Mesenchymal stem cell (in vitro differentiated cells and primary cell): ENCODE results near the gene NFE2L2.

Experiments
- DNase-seq: peaks from one replicate; pipeline ENCODE4 v3.0.0-alpha.2; 2013
- H2AFZ ChIP-seq: one replicate; pipeline ENCODE4 v1.6.1; 2013; ENCODE audit warnings: low read depth, mild to moderate bottlenecking, control low read depth, inconsistent platforms, low read length, moderate library complexity
- H2AK5ac ChIP-seq: 2 replicates; pipeline ENCODE4 v1.6.1; 2013; ENCODE audit warnings: low read length, moderate library complexity, mild to moderate bottlenecking, inconsistent platforms; ENCODE audit not compliant: severe bottlenecking
- H2BK120ac ChIP-seq: one replicate; pipeline ENCODE4 v1.6.1; 2013; ENCODE audit warnings: low read depth, mild to moderate bottlenecking, inconsistent platforms, low read length, moderate library complexity
- H2BK12ac ChIP-seq, 2 experiments: one replicate each; pipeline ENCODE4 v1.6.1; 2013; ENCODE audit warnings: inconsistent platforms in 2 of 2, low read length in 2 of 2, mild to moderate bottlenecking in 2 of 2, moderate library complexity in 2 of 2, control low read depth in 1 of 2
- H2BK15ac ChIP-seq: one replicate; pipeline ENCODE4 v1.6.1; 2013; ENCODE audit warnings: mild to moderate bottlenecking, low read depth, inconsistent platforms; ENCODE audit not compliant: poor library complexity, severe bottlenecking
- H2BK5ac ChIP-seq: 2 replicates; pipeline ENCODE4 v1.6.1; 2013; ENCODE audit warnings: low read depth, mild to moderate bottlenecking, low read length, control low read depth, inconsistent platforms; ENCODE audit not compliant: poor library complexity, severe bottlenecking
- H3K14ac ChIP-seq, 2 experiments: one replicate each; pipeline ENCODE4 v1.6.1; 2013; ENCODE audit warnings: inconsistent platforms in 2 of 2, low read length in 2 of 2, control low read depth in 1 of 2, mild to moderate bottlenecking in 1 of 2, moderate library complexity in 1 of 2
- H3K18ac ChIP-seq, 2 experiments: one replicate each; pipeline ENCODE4 v1.6.1; 2013; ENCODE audit warnings: inconsistent platforms in 2 of 2, low read length in 2 of 2, control low read depth in 1 of 2, low read depth in 1 of 2, mild to moderate bottlenecking in 1 of 2
- H3K23ac ChIP-seq, 2 experiments: one replicate each; pipeline ENCODE4 v1.6.1; 2013; ENCODE audit warnings: inconsistent platforms in 2 of 2, low read length in 2 of 2, mild to moderate bottlenecking in 2 of 2, moderate library complexity in 2 of 2, control low read depth in 1 of 2
- H3K27ac ChIP-seq: 2 replicates; pipeline ENCODE4 v1.5.1; 2013; ENCODE audit warnings: mild to moderate bottlenecking, moderate library complexity, low read length, control low read depth, inconsistent platforms; ENCODE audit not compliant: poor library complexity, severe bottlenecking
- H3K27me3 ChIP-seq, 2 experiments: 2 replicates each; pipeline versions ENCODE4 v1.6.1 to v1.7.0; 2013; ENCODE audit warnings: low read length in 2 of 2, mild to moderate bottlenecking in 2 of 2, moderate library complexity in 2 of 2, control low read depth in 1 of 2, inconsistent platforms in 1 of 2; ENCODE audit not compliant: control insufficient read depth in 1 of 2, insufficient read depth in 1 of 2
- H3K36me3 ChIP-seq, 2 experiments: 2 replicates each; pipeline versions ENCODE4 v1.6.1 to v1.7.0; 2013; ENCODE audit warnings: low read length in 2 of 2, control low read depth in 1 of 2, inconsistent platforms in 1 of 2, low read depth in 1 of 2, mild to moderate bottlenecking in 1 of 2; ENCODE audit not compliant: insufficient read depth in 2 of 2, control insufficient read depth in 1 of 2
- H3K4ac ChIP-seq, 2 experiments: one replicate each; pipeline ENCODE4 v1.6.1; 2013; ENCODE audit warnings: inconsistent platforms in 2 of 2, low read length in 2 of 2, mild to moderate bottlenecking in 2 of 2, moderate library complexity in 2 of 2, control low read depth in 1 of 2, low read depth in 1 of 2
- H3K4me1 ChIP-seq: 2 replicates; pipeline ENCODE4 v1.6.1; 2013; ENCODE audit warnings: low read depth, low read length, control low read depth; ENCODE audit not compliant: control insufficient read depth, insufficient read depth
- H3K4me2 ChIP-seq: 2 replicates; pipeline ENCODE4 v1.6.1; 2013; ENCODE audit warnings: low read length, mild to moderate bottlenecking, inconsistent platforms; ENCODE audit not compliant: poor library complexity, severe bottlenecking
- H3K4me3 ChIP-seq, 2 experiments: 2 replicates each; pipeline versions ENCODE4 v1.5.1 to v1.7.0; 2013; ENCODE audit warnings: low read length in 2 of 2, mild to moderate bottlenecking in 2 of 2, control low read depth in 1 of 2, low read depth in 1 of 2; ENCODE audit not compliant: insufficient read depth in 1 of 2
- H3K79me1 ChIP-seq: replicated peaks from 2 replicates; pipeline ENCODE4 v1.6.1; 2013; ENCODE audit warnings: mild to moderate bottlenecking, control low read depth, low read length, inconsistent platforms; ENCODE audit not compliant: poor library complexity, severe bottlenecking
- H3K9ac ChIP-seq: 2 replicates; pipeline ENCODE4 v1.7.0; 2013; ENCODE audit warnings: mild to moderate bottlenecking, low read length, moderate library complexity
- H3K9me3 ChIP-seq: 2 replicates; pipeline ENCODE4 v1.7.0; 2013; ENCODE audit warnings: mild to moderate bottlenecking, low read length; ENCODE audit not compliant: control insufficient read depth
- H4K8ac ChIP-seq: one replicate; pipeline ENCODE4 v1.6.1; 2013; ENCODE audit warnings: inconsistent platforms, mild to moderate bottlenecking, low read length, moderate library complexity
- H4K91ac ChIP-seq: one replicate; pipeline ENCODE4 v1.6.1; 2013; ENCODE audit warnings: mild to moderate bottlenecking, low read length, inconsistent platforms
- WGBS: methylation state at CpG from one replicate; pipeline ENCODE4 v1.1.7; 2013; ENCODE audit warnings: mixed read lengths; 5-methylcytosine and 5-hydroxymethylcytosine counted together

Gene NFE2L2

DNA sequence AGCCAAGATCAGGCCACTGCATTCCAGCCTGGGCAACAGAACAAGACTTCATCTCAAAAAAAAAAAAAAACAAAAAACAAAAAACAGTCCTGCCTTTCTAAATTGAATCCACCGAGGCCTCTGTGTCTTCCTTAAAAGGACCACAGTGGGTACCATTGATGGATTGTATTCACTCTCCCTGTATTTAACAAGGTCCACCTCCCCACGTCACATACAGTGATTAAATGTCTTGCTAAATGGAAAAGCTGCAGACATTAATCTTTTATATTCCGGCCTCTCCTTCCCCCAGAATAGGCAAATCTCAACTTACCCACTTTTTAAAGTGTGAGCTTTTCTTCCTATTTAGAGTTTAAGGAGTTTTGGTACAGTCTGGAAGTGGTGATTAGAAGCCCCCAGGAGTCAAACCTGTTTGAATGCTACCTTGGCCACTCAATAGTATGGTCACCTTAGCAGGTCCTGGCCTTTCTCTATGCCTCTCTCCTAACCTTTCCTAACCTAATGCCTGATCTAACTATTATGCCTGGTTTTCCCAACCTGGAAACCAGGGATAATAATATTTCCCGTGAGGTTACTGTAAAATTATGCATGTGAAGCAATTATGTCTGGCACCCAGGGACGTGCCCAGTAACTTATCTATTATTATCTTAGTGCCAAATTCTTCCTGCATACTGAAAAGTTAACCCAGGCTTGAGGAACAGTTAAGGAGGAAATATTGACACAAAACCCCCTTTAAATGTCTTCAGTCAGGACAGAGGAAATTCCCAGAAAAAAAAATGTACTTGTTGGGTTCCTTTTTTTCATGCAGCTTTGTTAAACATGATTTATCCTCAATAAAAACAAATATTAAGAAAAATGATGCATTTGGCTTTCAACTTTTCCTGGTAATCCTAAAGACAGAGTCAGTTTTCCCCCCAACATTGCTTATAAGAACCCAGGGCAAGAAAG lies 3.1 kb downstream of the NFE2L2 start:
- Histone ChIP-seq H2BK120ac (no peak overlapping the region), H2BK15ac (no peak overlapping the region), H2BK5ac (no peak overlapping the region), H3K23ac (no peak overlapping the region), H2AK5ac (no peak overlapping the region), H3K36me3 (peaks cover 3 to 24% of the 10 kb centered on the region in 2 experiments), H3K27ac (no peak overlapping the region), H3K27me3 (no peaks in the 10 kb centered on the region), H3K4me3 (peak overlapping the region in 1 of 2 experiments; percentile 88), H3K4me1 (peaks cover 5% of the 10 kb centered on the region), H2AFZ (no peak overlapping the region), H3K4ac (no peak overlapping the region), H4K91ac (no peak overlapping the region), H3K4me2 (peak overlapping the region; percentile 72), H3K9me3 (no peaks in the 10 kb centered on the region), H3K9ac (peak overlapping the region; percentile 98), H2BK12ac (no peak overlapping the region), H3K79me1 (peaks cover 1% of the 10 kb centered on the region), H4K8ac (no peak overlapping the region), H3K18ac (no peak overlapping the region), H3K14ac (no peak overlapping the region)
- WGBS, result 87% methylated on average over 2 of the region's 5 CpGs
- DNase-seq, result peak; percentile 40

DNA sequence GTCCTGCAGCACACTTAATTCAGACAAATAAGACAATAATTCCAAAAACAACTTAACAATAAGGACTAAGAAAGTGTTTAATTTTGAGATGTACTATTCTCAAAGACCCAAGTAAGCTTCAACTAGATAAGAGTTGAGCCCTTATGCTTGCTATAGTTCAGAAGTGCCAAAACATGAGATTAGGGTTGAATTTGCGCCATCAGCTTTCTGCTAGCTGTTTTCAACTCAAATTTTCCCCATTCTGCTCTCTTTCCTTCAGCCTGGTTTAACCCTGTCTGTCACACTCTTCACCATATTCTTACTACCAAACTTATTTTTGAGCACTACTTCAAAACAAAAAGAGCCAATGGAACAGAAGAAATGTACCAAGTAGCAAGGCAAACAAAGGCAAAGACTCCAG lies 4.1 kb downstream of the NFE2L2 start:
- Histone ChIP-seq H3K36me3 (peaks cover 3 to 26% of the 10 kb centered on the region in 2 experiments), H2AK5ac (no peak overlapping the region), H2BK5ac (no peak overlapping the region), H3K27me3 (no peaks in the 10 kb centered on the region), H3K9ac (peak overlapping the region; percentile 98), H3K27ac (no peak overlapping the region), H2BK12ac (no peak overlapping the region), H3K79me1 (peaks cover 1% of the 10 kb centered on the region), H3K4me2 (peak overlapping the region; percentile 37), H3K18ac (no peak overlapping the region), H2AFZ (no peak overlapping the region), H2BK120ac (no peak overlapping the region), H3K14ac (no peak overlapping the region), H3K4me3 (peak overlapping the region in 1 of 2 experiments; percentile 88), H4K91ac (no peak overlapping the region), H3K4me1 (peaks cover 8% of the 10 kb centered on the region), H3K9me3 (no peaks in the 10 kb centered on the region), H2BK15ac (no peak overlapping the region), H4K8ac (no peak overlapping the region), H3K23ac (no peak overlapping the region), H3K4ac (no peak overlapping the region)
- DNase-seq, result peak; percentile 23
- 97% methylated on average over 1 of the region's 1 CpG for WGBS

DNA sequence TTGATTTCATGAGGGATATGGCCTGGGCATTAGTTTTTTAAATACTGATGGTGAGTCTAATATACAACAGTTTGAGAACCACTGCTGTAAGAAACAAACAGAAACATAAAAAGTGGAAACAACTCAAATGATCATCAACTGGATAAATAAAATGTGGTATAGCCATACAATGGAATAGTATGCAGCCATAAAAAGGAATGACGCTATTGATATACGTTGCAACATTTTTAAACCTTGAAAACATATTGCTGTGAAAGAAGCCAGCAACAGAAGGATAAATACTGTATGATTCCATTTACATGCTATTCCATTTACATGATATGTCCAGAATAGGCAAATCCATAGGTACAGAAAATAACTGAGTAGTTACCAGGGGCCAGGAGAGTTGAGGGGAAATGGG lies 6.5 kb downstream of the NFE2L2 start:
- Histone ChIP-seq H3K9me3 (no peaks in the 10 kb centered on the region), H2BK5ac (no peak overlapping the region), H4K91ac (no peak overlapping the region), H3K23ac (no peak overlapping the region), H3K4me2 (no peak overlapping the region), H3K18ac (no peak overlapping the region), H3K14ac (no peak overlapping the region), H2AFZ (no peak overlapping the region), H3K27ac (no peak overlapping the region), H3K27me3 (no peaks in the 10 kb centered on the region), H4K8ac (no peak overlapping the region), H3K4me3 (no peak overlapping the region), H2BK12ac (no peak overlapping the region), H3K4me1 (peaks cover 9% of the 10 kb centered on the region), H3K79me1 (no peaks in the 10 kb centered on the region), H2AK5ac (no peak overlapping the region), H2BK15ac (no peak overlapping the region), H3K4ac (no peak overlapping the region), H3K9ac (no peak overlapping the region), H3K36me3 (peaks cover 3 to 45% of the 10 kb centered on the region in 2 experiments), H2BK120ac (no peak overlapping the region)
- WGBS, result 100% methylated on average over 2 of the region's 2 CpGs
- DNase-seq, result no peak

DNA sequence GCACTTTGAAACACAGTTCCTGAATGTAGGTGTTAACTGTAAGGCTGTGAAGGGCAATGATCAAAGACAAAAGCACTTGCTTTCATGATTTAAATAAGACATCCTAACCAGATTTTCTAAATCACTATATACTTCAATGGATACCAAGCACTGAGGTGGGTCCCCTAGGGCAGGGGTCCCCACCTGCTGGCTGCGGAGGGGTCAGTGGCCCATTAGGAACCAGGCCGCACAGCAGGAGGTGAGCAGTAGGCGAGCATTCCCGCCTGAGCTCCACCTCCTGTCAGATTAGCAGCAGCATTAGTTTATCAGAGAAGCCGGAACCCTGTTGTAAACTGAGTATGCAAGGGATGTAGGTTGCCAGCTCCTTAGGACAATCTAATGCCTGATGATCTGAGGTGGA lies 7.1 kb downstream of the NFE2L2 start:
- H4K8ac ChIP-seq, result no peak overlapping the region
- no peak overlapping the region for H3K27ac ChIP-seq
- no peak overlapping the region for H3K4ac ChIP-seq
- H4K91ac ChIP-seq, result no peak overlapping the region
- no peak overlapping the region for H3K23ac ChIP-seq
- no peak overlapping the region for H3K4me2 ChIP-seq
- WGBS, result 85% methylated on average over 5 of the region's 5 CpGs
- H3K18ac ChIP-seq, result no peak overlapping the region
- H3K9me3 ChIP-seq, result no peaks in the 10 kb centered on the region
- no peak overlapping the region for H3K9ac ChIP-seq
- peaks cover 3 to 50% of the 10 kb centered on the region in 2 experiments for H3K36me3 ChIP-seq
- H2BK15ac ChIP-seq, result no peak overlapping the region
- H2BK12ac ChIP-seq, result no peak overlapping the region
- H3K27me3 ChIP-seq, result no peaks in the 10 kb centered on the region
- H3K4me3 ChIP-seq, result no peak overlapping the region
- no peak overlapping the region for H2BK5ac ChIP-seq
- H2BK120ac ChIP-seq, result no peak overlapping the region
- H3K4me1 ChIP-seq, result peaks cover 9% of the 10 kb centered on the region
- H3K79me1 ChIP-seq, result no peaks in the 10 kb centered on the region
- DNase-seq, result no peak
- no peak overlapping the region for H2AFZ ChIP-seq
- H2AK5ac ChIP-seq, result no peak overlapping the region
- no peak overlapping the region for H3K14ac ChIP-seq
